HG02938 (cell line): ENCODE results near the gene PUDP.

Source experiments
- ATAC-seq: cut with Tn5 transposase; IDR thresholded peaks from one replicate; pipeline ENCODE4 v1.9.1; 2021; ENCODE audit warnings: mild to moderate bottlenecking, moderate library complexity; ENCODE audit not compliant: unreplicated experiment

PUDP gene

GRCh38 chrX:7076245-7076661 lies 71.7 kb downstream of the PUDP start:
- ATAC-seq = no peak

GRCh38 chrX:7074908-7075204 lies 73.1 kb downstream of the PUDP start:
- ATAC-seq = no peak

- no peak for ATAC-seq
Observed at GRCh38 chrX:7074148-7074907, 73.6 kb downstream of the PUDP start.

- no peak for ATAC-seq
Observed at GRCh38 chrX:7073336-7073735, 74.6 kb downstream of the PUDP start.

GRCh38 chrX:7072856-7073255 lies 75.1 kb downstream of the PUDP start:
- ATAC-seq = no peak

- no peak for ATAC-seq
Observed at GRCh38 chrX:7071390-7071789, 76.6 kb downstream of the PUDP start.

- ATAC-seq = no peak
Observed at GRCh38 chrX:7069556-7069955, 78.4 kb downstream of the PUDP start.

- no peak for ATAC-seq
Observed at GRCh38 chrX:7068939-7069367, 79.0 kb downstream of the PUDP start.

GRCh38 chrX:7067256-7067655 lies 80.7 kb downstream of the PUDP start:
- ATAC-seq = no peak

- no peak for ATAC-seq
Observed at GRCh38 chrX:7065473-7065872, 82.5 kb downstream of the PUDP start.

- no peak for ATAC-seq
Observed at GRCh38 chrX:7062903-7063302, 85.0 kb downstream of the PUDP start.

- ATAC-seq = no peak
Observed at GRCh38 chrX:7062276-7062675, 85.7 kb downstream of the PUDP start.

GRCh38 chrX:7061429-7061828 lies 86.5 kb downstream of the PUDP start:
- ATAC-seq = no peak

- no peak for ATAC-seq
Observed at GRCh38 chrX:7060444-7060843, 87.5 kb downstream of the PUDP start.

- ATAC-seq = no peak
Observed at GRCh38 chrX:7059859-7060258, 88.1 kb downstream of the PUDP start.

GRCh38 chrX:7059214-7059838 lies 88.6 kb downstream of the PUDP start:
- ATAC-seq = peak; percentile 96

GRCh38 chrX:7055386-7056137 lies 92.4 kb downstream of the PUDP start:
- ATAC-seq = no peak

GRCh38 chrX:7054219-7055216 lies 93.4 kb downstream of the PUDP start:
- ATAC-seq = no peak

GRCh38 chrX:7052541-7052940 lies 95.4 kb downstream of the PUDP start:
- ATAC-seq = no peak

GRCh38 chrX:7050271-7050670 lies 97.7 kb downstream of the PUDP start:
- ATAC-seq = no peak

GRCh38 chrX:7047951-7048350 lies 100.0 kb downstream of the PUDP start:
- ATAC-seq = no peak
